Gastrocnemius medialis (tissue), 4 donors: Measurements from ENCODE around the gene MSH2.

ENCODE experiments used
- CTCF ChIP-seq, 5 experiments: fragments of 450-650 bp in 3 of 5; fragments of 200-600 bp in 2 of 5; sonication (generic) in 2 of 5; IDR thresholded peaks in 4 of 5; conservative IDR thresholded peaks in 1 of 5; 1 replicate in 4 of 5; 2 replicates in 1 of 5; pipeline ENCODE4 v1.5.1; 2016 to 2019; ENCODE audit warnings: antibody characterized with exemption in 5 of 5, mild to moderate bottlenecking in 3 of 5, moderate library complexity in 3 of 5
- POLR2A ChIP-seq, 2 donors: fragments of 450-650 bp; IDR thresholded peaks; one replicate each; pipeline ENCODE4 v1.6.1; 2017; ENCODE audit warnings: antibody characterized with exemption in 2 of 2, mild to moderate bottlenecking in 2 of 2, moderate library complexity in 2 of 2

- no peak for TF ChIP-seq POLR2A (IDR thresholded peaks at IDR 0.05)
- no peak for TF ChIP-seq CTCF (IDR thresholded peaks at IDR 0.05 in 4 of 5, conservative IDR thresholded peaks at IDR 0.05 in 1 of 5)
Measured at GRCh38 chr2:47506436-47506835, 103.5 kb downstream of the MSH2 start.
